ENCODE measurements around the gene GTSE1. TPM values are rescaled to one million over a fixed set of nuclear protein-coding genes. Genes with fewer than 3 reads are reported as not detected.

GTSE1 gene
- total RNA-seq, 1 donor from 2014 or later = 7.2 TPM

GRCh38 chr22:46272762-46273431, 23.8 kb upstream of the GTSE1 start:
- peaks cover 15% of the 10 kb centered on the region for H3K4me1 Mint-ChIP-seq (ENCODE audit: low read depth)
- H3K27me3 Mint-ChIP-seq (ENCODE audit: low read depth) = no peaks in the 10 kb centered on the region

GRCh38 chr22:46273432-46274148, 23.1 kb upstream of the GTSE1 start:
- H3K9me3 Mint-ChIP-seq (ENCODE audit: low read depth) = no peaks in the 10 kb centered on the region
- peaks cover 23% of the 10 kb centered on the region for H3K36me3 Mint-ChIP-seq (ENCODE audit: low read depth)
- no peak for TF ChIP-seq CTCF (IDR thresholded peaks at IDR 0.05)
- no peak overlapping the region for H3K27ac Mint-ChIP-seq (ENCODE audit: unreplicated experiment)
- no peak overlapping the region for H3K4me3 Mint-ChIP-seq (ENCODE audit: unreplicated experiment)
- H3K4me1 Mint-ChIP-seq (ENCODE audit: low read depth) = peaks cover 10% of the 10 kb centered on the region
- no peaks in the 10 kb centered on the region for H3K27me3 Mint-ChIP-seq (ENCODE audit: low read depth)
- no peak for DNase-seq (ENCODE audit: low spot score)

More at GRCh38 chr22:46272762-46273431, 23.8 kb upstream of the GTSE1 start:
- Mint-ChIP-seq H3K27ac (ENCODE audit: unreplicated experiment) (no peak overlapping the region), H3K9me3 (ENCODE audit: low read depth) (no peaks in the 10 kb centered on the region), H3K36me3 (ENCODE audit: low read depth) (peaks cover 16% of the 10 kb centered on the region), H3K4me3 (ENCODE audit: unreplicated experiment) (no peak overlapping the region)
- no peak for TF ChIP-seq CTCF (IDR thresholded peaks at IDR 0.05)
- no peak for DNase-seq (ENCODE audit: low spot score)

- peaks cover 26% of the 10 kb centered on the region for H3K36me3 Mint-ChIP-seq (ENCODE audit: low read depth)
- TF ChIP-seq CTCF (IDR thresholded peaks at IDR 0.05) = no peak
- H3K4me3 Mint-ChIP-seq (ENCODE audit: unreplicated experiment) = no peak overlapping the region
- no peaks in the 10 kb centered on the region for H3K27me3 Mint-ChIP-seq (ENCODE audit: low read depth)
- H3K4me1 Mint-ChIP-seq (ENCODE audit: low read depth) = peaks cover 5% of the 10 kb centered on the region
- H3K27ac Mint-ChIP-seq (ENCODE audit: unreplicated experiment) = no peak overlapping the region
- DNase-seq (ENCODE audit: low spot score) = no peak
- no peaks in the 10 kb centered on the region for H3K9me3 Mint-ChIP-seq (ENCODE audit: low read depth)
Observed at GRCh38 chr22:46274381-46274780, 22.3 kb upstream of the GTSE1 start.

GRCh38 chr22:46275455-46276122, 21.1 kb upstream of the GTSE1 start:
- Mint-ChIP-seq H3K4me3 (ENCODE audit: unreplicated experiment) (no peak overlapping the region), H3K27me3 (ENCODE audit: low read depth) (no peaks in the 10 kb centered on the region), H3K4me1 (ENCODE audit: low read depth) (no peaks in the 10 kb centered on the region), H3K27ac (ENCODE audit: unreplicated experiment) (no peak overlapping the region), H3K36me3 (ENCODE audit: low read depth) (peaks cover 25% of the 10 kb centered on the region), H3K9me3 (ENCODE audit: low read depth) (no peaks in the 10 kb centered on the region)
- DNase-seq (ENCODE audit: low spot score) = no peak
- TF ChIP-seq CTCF (IDR thresholded peaks at IDR 0.05) = no peak

- H3K27ac Mint-ChIP-seq (ENCODE audit: unreplicated experiment) = no peak overlapping the region
- no peaks in the 10 kb centered on the region for H3K9me3 Mint-ChIP-seq (ENCODE audit: low read depth)
- no peak for TF ChIP-seq CTCF (IDR thresholded peaks at IDR 0.05)
- no peaks in the 10 kb centered on the region for H3K27me3 Mint-ChIP-seq (ENCODE audit: low read depth)
- H3K36me3 Mint-ChIP-seq (ENCODE audit: low read depth) = peaks cover 25% of the 10 kb centered on the region
- H3K4me1 Mint-ChIP-seq (ENCODE audit: low read depth) = no peaks in the 10 kb centered on the region
- no peak overlapping the region for H3K4me3 Mint-ChIP-seq (ENCODE audit: unreplicated experiment)
- DNase-seq (ENCODE audit: low spot score) = no peak
Observed at GRCh38 chr22:46276563-46276962, 20.1 kb upstream of the GTSE1 start.
